SIG-M5 treated with dmso at 0.1 percent for 504 hours (cell line): ENCODE results near the gene OSBPL5.
A peak's percentile ranks its signal among the peaks of the same experiment; 100 is the strongest.

Experiments
- DNase-seq: peaks from one replicate; lab custom pipeline; 2025; ENCODE audit not compliant: unreplicated experiment; lab: John Stamatoyannopoulos, UW

Gene OSBPL5

GRCh38 chr11:3165152-3165705 is at the start of gene OSBPL5:
Gene OSBPL5 (minus strand): TSS chr11:3165310. CDS start chr11:3129148, 36,162 bp downstream.
- peak; percentile 66 for DNase-seq

- no peak for DNase-seq
Measured at GRCh38 chr11:3214420-3214699, 49.2 kb upstream of the OSBPL5 start.

- DNase-seq = no peak
Measured at GRCh38 chr11:3213659-3214419, 48.7 kb upstream of the OSBPL5 start.

GRCh38 chr11:3208272-3208671 is 43.2 kb upstream of the OSBPL5 start:
- no peak for DNase-seq

GRCh38 chr11:3207526-3208189 is 42.5 kb upstream of the OSBPL5 start:
- DNase-seq = no peak

GRCh38 chr11:3206922-3207204 is 41.8 kb upstream of the OSBPL5 start:
- no peak for DNase-seq

GRCh38 chr11:3206156-3206921 is 41.2 kb upstream of the OSBPL5 start:
- no peak for DNase-seq

- no peak for DNase-seq
Measured at GRCh38 chr11:3205261-3206155, 40.4 kb upstream of the OSBPL5 start.

- DNase-seq = no peak
Measured at GRCh38 chr11:3204141-3205015, 39.3 kb upstream of the OSBPL5 start.

GRCh38 chr11:3203221-3204043 is 38.3 kb upstream of the OSBPL5 start:
- DNase-seq = no peak

GRCh38 chr11:3202759-3203158 is 37.6 kb upstream of the OSBPL5 start:
- no peak for DNase-seq

- no peak for DNase-seq
Measured at GRCh38 chr11:3202305-3202704, 37.2 kb upstream of the OSBPL5 start.

- no peak for DNase-seq
Measured at GRCh38 chr11:3201677-3202181, 36.6 kb upstream of the OSBPL5 start.

- no peak for DNase-seq
Measured at GRCh38 chr11:3201112-3201581, 36.0 kb upstream of the OSBPL5 start.

- no peak for DNase-seq
Measured at GRCh38 chr11:3200388-3201111, 35.4 kb upstream of the OSBPL5 start.

GRCh38 chr11:3199537-3200295 is 34.6 kb upstream of the OSBPL5 start:
- DNase-seq = no peak

- no peak for DNase-seq
Measured at GRCh38 chr11:3198815-3199214, 33.7 kb upstream of the OSBPL5 start.
